Panc1 (cell line): ENCODE data around the gene LMCD1. TPM values are rescaled to one million over a fixed set of nuclear protein-coding genes. Genes with fewer than 3 reads are reported as not detected.

Source experiments
- ATAC-seq: fragments of 200-7000 bp; cut with Tn5 transposase; 2 replicates; pipeline ENCODE4 v1.9.1; 2020; ENCODE audit warnings: mild to moderate bottlenecking, moderate library complexity
- BruUV-seq: library from RNA; stranded (reverse); fragments of 400-500 nt; replicated peaks from 2 replicates; lab custom pipeline; 2021; lab: Mats Ljungman, UMichigan
- CTCF ChIA-PET: fragments of 300-600 bp; sonication (Branson Sonifier 250); formaldehyde crosslinking; loops from one replicate; lab custom pipeline; 2022; ENCODE audit warnings: antibody characterized with exemption; lab: Charles Lee
- POLR2A ChIA-PET: fragments of 300-600 bp; sonication (Branson Sonifier 250); formaldehyde crosslinking; loops from one replicate; lab custom pipeline; 2022; ENCODE audit warnings: antibody characterized with exemption; lab: Charles Lee
- DNase-seq: peaks from one replicate; pipeline ENCODE4 v3.0.0-alpha.2; 2010; ENCODE audit warnings: low read depth, low spot score
- H3K27ac ChIP-seq: 2 replicates; pipeline ENCODE4 v1.5.1; 2011; ENCODE audit warnings: mild to moderate bottlenecking, low read length, inconsistent platforms
- H3K27me3 ChIP-seq: fragments of 200-500 bp; sonication (Bioruptor generic); 2 replicates; pipeline ENCODE4 v1.6.0; 2014; ENCODE audit warnings: low read length, inconsistent platforms; ENCODE audit not compliant: control insufficient read depth, insufficient read depth
- H3K36me3 ChIP-seq: fragments of 200-500 bp; sonication (Bioruptor generic); 2 replicates; pipeline ENCODE4 v1.5.1; 2014; ENCODE audit warnings: inconsistent platforms, mild to moderate bottlenecking, low read length, moderate library complexity; ENCODE audit not compliant: control insufficient read depth, insufficient read depth
- H3K4me1 ChIP-seq: 2 replicates; pipeline ENCODE4 v1.5.1; 2011; ENCODE audit warnings: inconsistent platforms, mild to moderate bottlenecking, low read length, moderate library complexity; ENCODE audit not compliant: control insufficient read depth, insufficient read depth
- H3K4me3 ChIP-seq, 2 experiments: 2 replicates each; pipeline ENCODE4 v1.5.1; 2011 to 2012; ENCODE audit warnings: low read depth in 2 of 2, low read length in 2 of 2, mild to moderate bottlenecking in 2 of 2, inconsistent platforms in 1 of 2, moderate library complexity in 1 of 2
- H3K9me3 ChIP-seq: fragments of 200-500 bp; sonication (Bioruptor generic); 2 replicates; pipeline ENCODE4 v1.5.1; 2014; ENCODE audit warnings: low read depth, mild to moderate bottlenecking, inconsistent platforms, low read length, moderate library complexity; ENCODE audit not compliant: control insufficient read depth, insufficient read depth
- POLR2AphosphoS5 ChIP-seq: IDR thresholded peaks from 2 replicates; pipeline ENCODE4 v1.6.1; 2012; ENCODE audit warnings: mild to moderate bottlenecking, low read depth, low read length, moderate library complexity
- REST ChIP-seq, 2 experiments: IDR thresholded peaks; 2 replicates each; pipeline ENCODE4 v1.6.1; 2011 to 2012; ENCODE audit warnings: low read depth in 2 of 2, control low read depth in 1 of 2, low read length in 1 of 2, mild to moderate bottlenecking in 1 of 2, moderate library complexity in 1 of 2; ENCODE audit not compliant: insufficient read depth in 1 of 2
- SIN3A ChIP-seq: IDR thresholded peaks from 2 replicates; pipeline ENCODE4 v1.6.1; 2012; ENCODE audit warnings: low read depth, mild to moderate bottlenecking, low read length, moderate library complexity, borderline replicate concordance; ENCODE audit not compliant: insufficient read depth
- TCF7L2 ChIP-seq: IDR thresholded peaks from 2 replicates; pipeline ENCODE4 v1.6.1; 2011; ENCODE audit warnings: mild to moderate bottlenecking, low read depth, low read length, inconsistent platforms
- in situ Hi-C: cut with HindIII; loops from 2 replicates; pipeline ENCODE4 v1.10.0; 2016; ENCODE audit warnings: low sequenced_read_pairs, low pct_unique_long_range_greater_than_20kb
- intact Hi-C: fragments of 100-400 bp; cut with micrococcal nuclease; formaldehyde crosslinking; loops from one replicate; pipeline ENCODE4 v1.10.0; 2022; ENCODE audit not compliant: unreplicated experiment
- total RNA-seq: library from RNA; stranded (reverse); gene quantifications from one replicate; pipeline ENCODE4 v1.2.1, GENCODE V29; 2021; ENCODE audit not compliant: unreplicated experiment
- TF ChIP-seq, protein P1 (sequence below): fragments of 450-650 bp; IDR thresholded peaks from 2 replicates; pipeline ENCODE4 v1.5.1; 2017; ENCODE audit warnings: mild to moderate bottlenecking

LMCD1 gene
- total RNA-seq, 1 experiment from 2014 or later, result 24.8 TPM

DNA sequence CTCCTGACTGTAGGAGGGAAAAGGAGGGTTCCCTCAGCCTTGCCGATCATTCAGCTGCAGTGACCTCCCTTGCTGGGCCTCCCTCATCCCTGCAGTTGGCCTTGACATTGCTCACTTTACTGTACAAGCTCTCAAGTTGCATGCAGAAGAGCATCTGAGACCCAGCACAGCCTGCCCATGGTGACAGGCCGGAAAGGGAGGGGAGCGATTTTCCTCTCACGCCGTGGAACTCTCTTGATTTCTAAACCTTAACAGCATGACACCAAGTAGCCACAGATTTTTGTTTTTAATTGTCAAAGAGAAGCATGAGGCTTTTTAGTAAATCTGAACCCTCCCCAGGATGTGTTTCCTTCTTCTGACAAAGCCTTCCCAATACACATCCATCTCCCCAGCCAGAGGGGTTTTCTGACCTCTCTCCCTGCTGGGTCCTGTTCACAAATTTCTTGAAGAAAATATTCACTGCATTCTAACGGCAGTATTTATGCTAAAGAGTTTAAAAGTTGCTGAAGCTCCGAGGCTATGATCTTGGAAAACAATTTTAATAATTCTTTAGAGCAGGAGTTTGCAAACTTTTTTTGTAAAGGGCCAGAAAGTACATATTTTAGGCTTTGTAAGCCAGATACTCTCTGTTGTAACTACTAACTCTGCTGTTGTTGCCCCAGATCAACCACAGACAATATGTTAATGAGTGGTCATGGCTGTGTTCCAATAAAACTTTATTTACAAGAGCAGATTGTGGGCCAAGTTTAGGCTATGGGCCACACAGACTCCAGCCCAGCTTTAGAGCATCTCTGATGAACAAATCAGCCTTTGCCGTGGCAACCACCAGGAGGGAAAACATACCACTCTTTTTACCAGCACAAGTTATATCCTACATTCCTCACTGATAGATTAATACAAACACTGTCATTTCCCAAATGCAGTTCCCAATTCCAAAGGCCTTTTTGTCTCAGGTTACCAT lies 34.8 kb downstream of the LMCD1 start:
- Histone ChIP-seq H3K4me3 (no peak overlapping the region), H3K36me3 (0 out of 2 replicates have a peak, but pooled peaks cover 3% of the 10 kb centered on the region), H3K27ac (no peak overlapping the region), H3K27me3 (no peaks in the 10 kb centered on the region), H3K9me3 (no peaks in the 10 kb centered on the region), H3K4me1 (no peaks in the 10 kb centered on the region)
- intact Hi-C loops, result no loop called here
- no TSS peak for BruUV-seq
- ChIA-PET CTCF (no interaction called here), POLR2A (no interaction called here)
- in situ Hi-C loops, result no loop called here
- DNase-seq (no peak), ATAC-seq (no peak)
- no peak for TF ChIP-seq TCF7L2

DNA sequence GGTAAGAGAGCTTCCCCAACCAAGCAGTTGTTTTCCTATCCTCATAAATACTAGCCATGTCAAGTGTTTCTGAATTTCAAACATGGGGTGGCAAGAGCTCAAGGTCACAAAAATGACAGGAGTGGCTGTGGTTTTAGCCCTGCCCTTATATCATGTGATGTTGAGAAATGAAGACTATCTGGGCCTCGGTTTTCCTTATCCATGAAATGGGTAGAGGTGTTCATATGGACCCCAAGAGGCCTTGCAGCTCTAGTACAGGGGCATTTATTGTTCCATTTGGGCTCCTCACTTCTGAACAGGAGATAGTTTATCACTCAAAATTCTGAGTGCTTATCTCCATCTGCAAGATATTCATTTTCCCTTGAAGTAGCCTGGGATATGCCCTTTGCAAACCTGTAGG lies 35.8 kb downstream of the LMCD1 start:
- CTCF ChIA-PET, result no interaction called here
- no peaks in the 10 kb centered on the region for H3K27me3 ChIP-seq
- no peak overlapping the region for H3K4me3 ChIP-seq
- no peaks in the 10 kb centered on the region for H3K4me1 ChIP-seq
- in situ Hi-C loops, result no loop called here
- ATAC-seq (no peak), DNase-seq (no peak)
- POLR2A ChIA-PET, result no interaction called here
- intact Hi-C loops, result no loop called here
- TF ChIP-seq, protein P1, sequence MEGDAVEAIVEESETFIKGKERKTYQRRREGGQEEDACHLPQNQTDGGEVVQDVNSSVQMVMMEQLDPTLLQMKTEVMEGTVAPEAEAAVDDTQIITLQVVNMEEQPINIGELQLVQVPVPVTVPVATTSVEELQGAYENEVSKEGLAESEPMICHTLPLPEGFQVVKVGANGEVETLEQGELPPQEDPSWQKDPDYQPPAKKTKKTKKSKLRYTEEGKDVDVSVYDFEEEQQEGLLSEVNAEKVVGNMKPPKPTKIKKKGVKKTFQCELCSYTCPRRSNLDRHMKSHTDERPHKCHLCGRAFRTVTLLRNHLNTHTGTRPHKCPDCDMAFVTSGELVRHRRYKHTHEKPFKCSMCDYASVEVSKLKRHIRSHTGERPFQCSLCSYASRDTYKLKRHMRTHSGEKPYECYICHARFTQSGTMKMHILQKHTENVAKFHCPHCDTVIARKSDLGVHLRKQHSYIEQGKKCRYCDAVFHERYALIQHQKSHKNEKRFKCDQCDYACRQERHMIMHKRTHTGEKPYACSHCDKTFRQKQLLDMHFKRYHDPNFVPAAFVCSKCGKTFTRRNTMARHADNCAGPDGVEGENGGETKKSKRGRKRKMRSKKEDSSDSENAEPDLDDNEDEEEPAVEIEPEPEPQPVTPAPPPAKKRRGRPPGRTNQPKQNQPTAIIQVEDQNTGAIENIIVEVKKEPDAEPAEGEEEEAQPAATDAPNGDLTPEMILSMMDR, result no peak
- TF ChIP-seq TCF7L2 (no peak), POLR2AphosphoS5 (no peak), REST (IDR thresholded peaks at IDR 0.05; ENCODE audit: insufficient read depth in 1 of 2, low read depth in 2 of 2, low read length in 1 of 2) (no peak), SIN3A (no peak)
- BruUV-seq, result no TSS peak
- H3K36me3 ChIP-seq, result 0 out of 2 replicates have a peak, but pooled peaks cover 3% of the 10 kb centered on the region
- no peaks in the 10 kb centered on the region for H3K9me3 ChIP-seq
- H3K27ac ChIP-seq, result no peak overlapping the region

DNA sequence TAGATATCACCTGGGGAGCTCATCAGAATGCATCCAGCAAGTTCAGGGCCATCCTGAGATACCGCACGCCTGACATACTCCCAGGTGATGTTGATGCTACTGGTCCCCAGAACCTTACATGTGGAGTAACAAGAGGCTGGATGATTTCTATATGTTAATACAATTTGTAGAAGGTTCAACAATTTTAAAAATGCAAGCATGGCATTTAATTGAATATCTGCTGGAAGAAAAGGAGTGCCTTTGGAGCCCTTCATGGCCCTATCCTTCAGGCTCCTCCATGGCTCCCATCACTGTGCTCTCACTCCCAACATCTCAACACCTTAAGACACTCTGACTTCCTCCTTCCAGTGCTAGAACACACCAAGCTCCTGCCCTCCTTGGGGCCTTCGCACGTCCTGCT lies 36.6 kb downstream of the LMCD1 start:
- ATAC-seq (no peak), DNase-seq (no peak)
- ChIA-PET CTCF (no interaction called here), POLR2A (no interaction called here)
- Histone ChIP-seq H3K4me1 (no peaks in the 10 kb centered on the region), H3K4me3 (no peak overlapping the region), H3K27ac (no peak overlapping the region), H3K9me3 (no peaks in the 10 kb centered on the region), H3K36me3 (0 out of 2 replicates have a peak, but pooled peaks cover 3% of the 10 kb centered on the region), H3K27me3 (no peaks in the 10 kb centered on the region)
- in situ Hi-C loops, result no loop called here
- TF ChIP-seq REST (IDR thresholded peaks at IDR 0.05; ENCODE audit: insufficient read depth in 1 of 2, low read depth in 2 of 2, low read length in 1 of 2), result no peak
- TF ChIP-seq POLR2AphosphoS5, result no peak
- TF ChIP-seq, protein P1, result no peak
- no peak for TF ChIP-seq TCF7L2
- TF ChIP-seq SIN3A, result no peak
- intact Hi-C loops, result no loop called here
- BruUV-seq, result no TSS peak
